Fibroblast of lung (primary cell): ENCODE results near the gene TP63. TPM values are rescaled to one million over a fixed set of nuclear protein-coding genes. Genes with fewer than 3 reads are reported as not detected.

ENCODE experiments used
- DNase-seq, 2 donors: peaks; one replicate each; pipeline versions ENCODE4 v3.0.0 to v3.0.0-alpha.2; 2010; ENCODE audit warnings: low read depth in 2 of 2
- H2AFZ ChIP-seq: 2 replicates; pipeline ENCODE4 v1.5.1; 2012; ENCODE audit warnings: low read length, control low read depth, inconsistent platforms
- H3K27ac ChIP-seq: 2 replicates; pipeline ENCODE4 v1.5.1; 2011; ENCODE audit warnings: low read length, control low read depth; ENCODE audit not compliant: insufficient read depth
- H3K27me3 ChIP-seq: 2 replicates; pipeline ENCODE4 v1.5.1; 2011; ENCODE audit warnings: mild to moderate bottlenecking, low read length; ENCODE audit not compliant: control insufficient read depth, insufficient read depth
- H3K36me3 ChIP-seq: 2 replicates; pipeline ENCODE4 v1.5.1; 2011; ENCODE audit warnings: low read length; ENCODE audit not compliant: control insufficient read depth, insufficient read depth
- H3K4me1 ChIP-seq: 2 replicates; pipeline ENCODE4 v1.5.1; 2011; ENCODE audit warnings: low read length; ENCODE audit not compliant: control insufficient read depth, insufficient read depth; ENCODE audit errors: extremely low read depth
- H3K4me2 ChIP-seq: 2 replicates; pipeline ENCODE4 v1.5.1; 2011; ENCODE audit warnings: low read length, control low read depth; ENCODE audit not compliant: insufficient read depth; ENCODE audit errors: extremely low read depth
- H3K4me3 ChIP-seq, 4 experiments: fragments of 200-600 bp in 1 of 4; sonication (generic) in 1 of 4; replicated peaks in 1 of 4; 2 replicates each; pipeline ENCODE4 v1.5.1; 2011 to 2016; ENCODE audit warnings: low read length in 4 of 4, low read depth in 3 of 4, mild to moderate bottlenecking in 3 of 4, control low read depth in 2 of 4, inconsistent platforms in 1 of 4, mixed read lengths in 1 of 4; ENCODE audit not compliant: insufficient read depth in 1 of 4; ENCODE audit errors: control extremely low read depth in 1 of 4
- H3K79me2 ChIP-seq: 2 replicates; pipeline ENCODE4 v1.5.1; 2012; ENCODE audit warnings: mild to moderate bottlenecking, low read length, inconsistent platforms; ENCODE audit not compliant: control insufficient read depth, insufficient read depth
- H3K9ac ChIP-seq: 2 replicates; pipeline ENCODE4 v1.5.1; 2011; ENCODE audit warnings: mild to moderate bottlenecking, low read length, control low read depth; ENCODE audit not compliant: insufficient read depth
- H3K9me3 ChIP-seq: 2 replicates; pipeline ENCODE4 v1.5.1; 2012; ENCODE audit warnings: low read depth, low read length; ENCODE audit not compliant: control insufficient read depth, insufficient read depth
- H4K20me1 ChIP-seq: 2 replicates; pipeline ENCODE4 v1.5.1; 2011; ENCODE audit warnings: low read length; ENCODE audit not compliant: control insufficient read depth, insufficient read depth; ENCODE audit errors: extremely low read depth
- CTCF ChIP-seq, 2 donors: IDR thresholded peaks in 1 of 2; conservative IDR thresholded peaks in 1 of 2; 1 replicate in 1 of 2; 2 replicates in 1 of 2; pipeline ENCODE4 v1.5.1; 2011 to 2012; ENCODE audit warnings: low read length in 2 of 2, control low read depth in 1 of 2, inconsistent platforms in 1 of 2, low read depth in 1 of 2, mild to moderate bottlenecking in 1 of 2
- EZH2 ChIP-seq: IDR thresholded peaks from 2 replicates; pipeline ENCODE4 v1.5.1; 2012; ENCODE audit warnings: low read length, control low read depth, mild to moderate bottlenecking; ENCODE audit errors: missing control alignments
- polyA plus RNA-seq, 2 donors: library from polyadenylated mRNA; depleted of rRNA in 1 of 2; stranded (reverse) in 1 of 2; unstranded in 1 of 2; fragments of >200 nt; gene quantifications; 2 replicates each; pipeline ENCODE4 v1.2.1, GENCODE V29; 2011 to 2012; ENCODE audit warnings: missing spikeins in 1 of 2
- total RNA-seq: library from RNA; depleted of rRNA; stranded (reverse); fragments of >200 nt; gene quantifications from 2 replicates; pipeline ENCODE4 v1.2.1, GENCODE V29; 2014

Gene TP63
- total and polyA plus RNA-seq, 2 donors (not counting 1 experiment from before 2014, with no cell fraction given): 0.06 TPM; not detected in 1

- no peak overlapping the region for H2AFZ ChIP-seq
- no peaks in the 10 kb centered on the region for H3K27me3 ChIP-seq
- no peaks in the 10 kb centered on the region for H3K4me1 ChIP-seq
- no peak overlapping the region for H3K4me2 ChIP-seq
- no peak for DNase-seq
- H3K9ac ChIP-seq: no peak overlapping the region
- no peak overlapping the region for H3K4me3 ChIP-seq
- H3K9me3 ChIP-seq: no peaks in the 10 kb centered on the region
- H3K36me3 ChIP-seq: no peaks in the 10 kb centered on the region
- H4K20me1 ChIP-seq: no peaks in the 10 kb centered on the region
- H3K27ac ChIP-seq: no peak overlapping the region
- no peaks in the 10 kb centered on the region for H3K79me2 ChIP-seq
- TF ChIP-seq CTCF (conservative IDR thresholded peaks at IDR 0.05 in 1 of 2, IDR thresholded peaks at IDR 0.05 in 1 of 2; ENCODE audit: low read depth in 1 of 2, low read length in 2 of 2): no peak
- no peak for TF ChIP-seq EZH2
Measured at GRCh38 chr3:189646853-189647542, 15.8 kb downstream of the TP63 start.

- TF ChIP-seq EZH2: no peak
- TF ChIP-seq CTCF (conservative IDR thresholded peaks at IDR 0.05 in 1 of 2, IDR thresholded peaks at IDR 0.05 in 1 of 2; ENCODE audit: low read depth in 1 of 2, low read length in 2 of 2): peak; percentile 58 to 60
- Histone ChIP-seq H3K27me3 (no peaks in the 10 kb centered on the region), H3K79me2 (no peaks in the 10 kb centered on the region), H3K9ac (no peak overlapping the region), H2AFZ (no peak overlapping the region), H4K20me1 (no peaks in the 10 kb centered on the region), H3K27ac (no peak overlapping the region), H3K36me3 (no peaks in the 10 kb centered on the region), H3K4me3 (no peak overlapping the region), H3K9me3 (no peaks in the 10 kb centered on the region), H3K4me1 (no peaks in the 10 kb centered on the region), H3K4me2 (no peak overlapping the region)
- DNase-seq: peak in 1 of 2 donors; percentile 8
Measured at GRCh38 chr3:189652042-189652441, 20.9 kb downstream of the TP63 start.

- Histone ChIP-seq H3K27me3 (no peaks in the 10 kb centered on the region), H3K79me2 (no peaks in the 10 kb centered on the region), H3K9ac (no peak overlapping the region), H3K4me2 (no peak overlapping the region), H2AFZ (no peak overlapping the region), H3K4me1 (no peaks in the 10 kb centered on the region), H4K20me1 (no peaks in the 10 kb centered on the region), H3K9me3 (no peaks in the 10 kb centered on the region), H3K36me3 (no peaks in the 10 kb centered on the region), H3K27ac (no peak overlapping the region), H3K4me3 (no peak overlapping the region)
- no peak for DNase-seq
- TF ChIP-seq CTCF (conservative IDR thresholded peaks at IDR 0.05 in 1 of 2, IDR thresholded peaks at IDR 0.05 in 1 of 2; ENCODE audit: low read depth in 1 of 2, low read length in 2 of 2) (no peak), EZH2 (no peak)
Measured at GRCh38 chr3:189655617-189656016, 24.4 kb downstream of the TP63 start.
